Measurements from ENCODE around the gene ELK3.

- TF ChIP-seq CTCF (IDR thresholded peaks at IDR 0.05) (no peak), EZH2 (IDR thresholded peaks at IDR 0.05) (no peak)
Measured at GRCh38 chr12:96192926-96193573, 1.1 kb upstream of the ELK3 start.
